ENCODE results near the gene CCN5.

CCN5 gene

DNA sequence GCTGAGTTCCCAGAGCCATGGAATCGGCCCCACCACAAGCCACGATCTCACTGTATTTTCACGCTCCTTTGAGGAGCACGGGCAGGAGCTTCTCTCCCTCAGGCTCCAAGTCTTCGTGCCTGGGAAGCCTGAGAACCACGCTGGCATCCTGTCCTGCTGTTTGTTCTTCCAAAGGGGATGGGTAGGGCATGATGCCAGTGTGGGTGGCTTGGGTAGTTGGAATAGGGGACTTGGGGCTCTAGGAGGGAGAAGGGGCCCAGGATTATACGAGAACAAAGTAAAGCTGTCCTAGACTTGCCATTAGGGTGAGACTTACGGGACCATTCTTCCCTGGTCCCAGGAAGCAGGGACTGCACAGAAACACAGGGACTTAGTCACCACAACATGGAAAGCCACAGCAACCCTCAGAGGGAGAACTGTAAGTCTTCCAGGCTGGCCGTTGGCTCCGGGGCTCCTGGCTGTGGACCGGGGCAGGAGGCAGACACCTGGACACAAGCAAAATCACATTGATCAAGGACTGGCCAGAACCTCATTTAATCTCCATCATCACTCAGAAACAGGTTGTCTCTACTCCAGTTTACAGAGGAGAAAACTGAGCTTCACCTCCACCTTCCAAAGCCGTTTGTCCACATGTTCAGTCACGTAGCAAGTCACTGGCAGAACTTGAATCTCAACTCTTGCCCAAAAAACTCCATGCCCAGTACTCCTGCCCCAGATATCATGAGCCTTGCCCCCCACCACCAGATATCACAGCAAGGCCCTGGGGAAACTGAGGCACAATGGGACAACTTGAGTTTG, 1.3 kb downstream of the CCN5 start:
- DNase-seq (ENCODE audit: low read depth in 2 of 2) = no peak

- no peak for DNase-seq (ENCODE audit: low read depth in 2 of 2)
These were observed 2.8 kb downstream of the CCN5 start for GRCh38 chr20:44717986-44718385.

DNA sequence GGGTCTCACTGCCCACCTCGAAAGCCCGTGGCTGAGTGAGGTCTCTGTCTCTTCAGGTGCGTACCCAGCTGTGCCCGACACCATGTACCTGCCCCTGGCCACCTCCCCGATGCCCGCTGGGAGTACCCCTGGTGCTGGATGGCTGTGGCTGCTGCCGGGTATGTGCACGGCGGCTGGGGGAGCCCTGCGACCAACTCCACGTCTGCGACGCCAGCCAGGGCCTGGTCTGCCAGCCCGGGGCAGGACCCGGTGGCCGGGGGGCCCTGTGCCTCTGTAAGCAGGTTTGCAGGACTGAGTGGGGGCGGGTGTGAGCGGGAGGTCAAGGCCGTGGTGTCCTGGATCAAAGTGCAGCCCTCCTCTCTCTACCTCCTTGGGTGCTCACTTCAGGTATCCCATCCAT, 4.7 kb downstream of the CCN5 start:
- DNase-seq (ENCODE audit: low read depth in 2 of 2) = no peak

- no peak for DNase-seq (ENCODE audit: low read depth in 2 of 2)
These were observed 5.4 kb downstream of the CCN5 start for GRCh38 chr20:44720621-44720996.

- DNase-seq (ENCODE audit: low read depth in 2 of 2) = no peak
These were observed 6.0 kb downstream of the CCN5 start for GRCh38 chr20:44720997-44721784.

DNA sequence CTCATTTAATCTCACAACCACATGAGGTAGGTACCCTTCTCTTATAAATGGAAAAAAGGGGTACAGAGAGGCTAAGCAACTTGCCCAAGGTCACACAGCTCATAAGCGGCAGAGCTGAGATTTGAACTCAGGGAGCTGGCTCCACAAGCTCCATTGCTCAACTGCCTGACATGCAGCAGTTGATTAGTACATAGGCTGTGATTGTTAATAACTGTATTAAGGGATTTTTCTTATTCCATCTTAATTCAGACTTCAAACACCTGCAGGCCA, 6.6 kb downstream of the CCN5 start:
- DNase-seq (ENCODE audit: low read depth in 2 of 2) = no peak

- DNase-seq (ENCODE audit: low read depth in 2 of 2) = no peak
These were observed 7.8 kb downstream of the CCN5 start for GRCh38 chr20:44722990-44723389.

- no peak for DNase-seq (ENCODE audit: low read depth in 2 of 2)
These were observed 8.2 kb downstream of the CCN5 start for GRCh38 chr20:44723391-44723790.

DNA sequence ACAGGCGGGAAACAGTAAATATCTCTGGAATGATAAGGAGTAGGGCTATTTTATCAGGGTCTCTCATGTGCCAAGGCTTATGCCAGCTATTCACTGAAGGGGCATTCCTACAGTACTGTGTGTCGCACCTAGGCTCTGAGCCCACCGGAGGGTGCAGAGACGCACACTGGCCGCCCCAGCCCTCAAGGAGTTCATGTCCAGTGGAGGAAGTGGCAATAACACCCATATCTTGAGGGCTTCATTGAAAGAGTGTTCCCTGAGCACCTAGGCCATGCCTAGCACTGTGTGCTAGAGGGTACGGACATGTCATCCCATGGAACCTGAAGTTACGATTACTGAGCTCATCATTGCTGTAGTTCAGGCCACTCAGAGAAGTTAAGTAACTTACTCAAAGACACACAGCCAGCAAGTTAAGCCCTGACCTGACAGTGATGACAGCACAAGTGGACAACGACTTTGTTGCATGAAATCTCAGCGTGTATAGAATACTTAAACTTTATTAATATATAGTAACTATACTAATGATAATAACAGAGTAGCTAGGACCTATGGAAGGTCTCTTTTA, 8.7 kb downstream of the CCN5 start:
- DNase-seq (ENCODE audit: low read depth in 2 of 2) = no peak

GRCh38 chr20:44724423-44725091, 9.4 kb downstream of the CCN5 start:
- no peak for DNase-seq (ENCODE audit: low read depth in 2 of 2)

- no peak for DNase-seq (ENCODE audit: low read depth in 2 of 2)
These were observed 10.7 kb downstream of the CCN5 start for GRCh38 chr20:44725837-44726236.

DNA sequence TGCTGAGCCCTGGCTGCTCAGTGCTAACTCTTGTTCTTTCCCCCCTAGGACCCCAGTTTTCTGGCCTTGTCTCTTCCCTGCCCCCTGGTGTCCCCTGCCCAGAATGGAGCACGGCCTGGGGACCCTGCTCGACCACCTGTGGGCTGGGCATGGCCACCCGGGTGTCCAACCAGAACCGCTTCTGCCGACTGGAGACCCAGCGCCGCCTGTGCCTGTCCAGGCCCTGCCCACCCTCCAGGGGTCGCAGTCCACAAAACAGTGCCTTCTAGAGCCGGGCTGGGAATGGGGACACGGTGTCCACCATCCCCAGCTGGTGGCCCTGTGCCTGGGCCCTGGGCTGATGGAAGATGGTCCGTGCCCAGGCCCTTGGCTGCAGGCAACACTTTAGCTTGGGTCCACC, 11.9 kb downstream of the CCN5 start:
- DNase-seq (ENCODE audit: low read depth in 2 of 2) = no peak

DNA sequence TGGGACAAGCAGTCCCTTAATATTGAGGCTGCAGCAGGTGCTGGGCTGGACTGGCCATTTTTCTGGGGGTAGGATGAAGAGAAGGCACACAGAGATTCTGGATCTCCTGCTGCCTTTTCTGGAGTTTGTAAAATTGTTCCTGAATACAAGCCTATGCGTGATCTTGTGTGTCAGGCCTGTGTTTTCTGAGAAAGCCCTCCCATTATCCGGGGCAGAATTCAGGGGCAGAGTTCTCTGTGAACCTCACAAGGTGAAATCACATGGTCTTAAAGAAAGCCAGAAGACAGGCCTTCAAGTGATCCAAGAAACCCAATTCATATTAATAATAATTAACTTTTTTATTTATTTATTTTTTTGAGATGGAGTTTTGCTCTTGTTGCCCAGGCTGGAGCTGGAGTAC, 12.5 kb downstream of the CCN5 start:
- DNase-seq (ENCODE audit: low read depth in 2 of 2) = no peak

- DNase-seq (ENCODE audit: low read depth in 2 of 2) = no peak
These were observed 13.8 kb downstream of the CCN5 start for GRCh38 chr20:44728801-44729443.

DNA sequence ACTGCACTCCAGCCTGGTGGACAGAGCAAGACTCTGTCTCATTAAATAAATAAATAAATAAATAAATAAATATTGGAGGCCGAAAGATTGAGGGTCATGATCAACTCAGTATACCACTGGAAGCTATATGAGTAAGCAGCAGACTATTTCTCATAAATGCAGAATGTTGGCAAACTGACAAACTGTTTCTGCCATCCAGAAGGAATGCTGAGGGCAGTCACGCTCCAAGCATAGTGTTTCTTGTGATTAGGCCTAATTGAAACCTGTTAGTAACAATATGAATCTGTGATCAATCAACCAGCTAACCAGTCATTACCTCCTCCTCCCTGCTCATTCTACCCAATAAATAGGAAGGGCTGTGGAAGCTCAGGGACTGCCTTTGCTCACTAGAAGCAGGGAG, 15.3 kb downstream of the CCN5 start:
- DNase-seq (ENCODE audit: low read depth in 2 of 2) = no peak

GRCh38 chr20:44731657-44732056, 16.5 kb downstream of the CCN5 start:
- DNase-seq (ENCODE audit: low read depth in 2 of 2) = no peak

DNA sequence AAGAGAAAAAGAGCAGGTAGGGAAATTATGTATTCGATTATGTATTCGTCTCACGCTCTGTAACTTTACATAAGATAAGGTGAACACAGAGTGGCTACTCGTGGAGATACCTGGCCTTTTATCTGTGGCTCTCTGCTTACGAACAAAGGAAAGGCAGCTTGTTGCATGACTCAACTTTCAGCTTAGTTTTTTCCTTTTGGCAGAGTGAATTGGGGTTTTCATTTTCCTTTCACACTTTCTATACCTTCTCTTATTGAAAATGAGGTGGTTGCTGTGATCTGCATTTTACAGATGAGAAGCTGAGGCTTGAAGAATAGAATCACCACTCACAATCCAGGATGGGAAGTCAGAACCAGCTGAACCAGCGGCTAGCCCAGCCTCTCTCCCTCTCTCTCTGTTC, 17.2 kb downstream of the CCN5 start:
- no peak for DNase-seq (ENCODE audit: low read depth in 2 of 2)

DNA sequence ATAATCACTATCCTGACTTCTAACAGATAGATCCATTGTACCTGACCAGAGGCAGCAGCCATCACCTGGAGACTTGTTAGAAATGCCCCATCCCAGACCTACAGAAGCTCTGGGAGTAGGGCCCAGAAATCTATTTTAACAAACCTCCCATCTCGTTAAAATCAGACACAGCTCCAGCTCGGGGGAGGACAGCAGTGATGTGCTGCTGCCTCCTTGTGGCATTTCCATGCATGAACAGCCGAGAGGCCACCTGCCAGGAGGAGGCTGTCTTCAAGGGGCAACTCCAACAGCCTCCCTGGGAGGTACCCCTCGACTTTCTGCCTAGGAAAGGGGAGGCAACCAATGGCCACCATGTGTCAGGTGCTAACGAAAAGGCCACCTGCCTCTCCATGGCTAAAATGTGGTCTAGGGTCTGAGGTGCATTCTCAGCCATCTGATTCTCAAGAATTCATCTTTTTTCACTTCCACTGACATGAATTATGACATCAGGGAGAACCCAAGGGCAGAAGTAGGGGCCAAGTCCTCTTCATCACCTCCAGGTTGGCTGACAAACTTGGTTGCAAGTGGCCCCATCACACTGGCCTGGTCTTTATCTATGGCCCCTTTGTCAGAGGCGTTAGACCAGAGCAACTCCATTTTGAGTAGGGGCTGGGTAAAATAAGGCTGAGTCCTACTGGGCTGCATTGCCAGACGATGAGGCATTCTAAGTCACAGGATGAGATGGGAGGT, 18.3 kb downstream of the CCN5 start:
- peak in 1 of 2 donors; percentile 51 for DNase-seq (ENCODE audit: low read depth in 2 of 2)

DNA sequence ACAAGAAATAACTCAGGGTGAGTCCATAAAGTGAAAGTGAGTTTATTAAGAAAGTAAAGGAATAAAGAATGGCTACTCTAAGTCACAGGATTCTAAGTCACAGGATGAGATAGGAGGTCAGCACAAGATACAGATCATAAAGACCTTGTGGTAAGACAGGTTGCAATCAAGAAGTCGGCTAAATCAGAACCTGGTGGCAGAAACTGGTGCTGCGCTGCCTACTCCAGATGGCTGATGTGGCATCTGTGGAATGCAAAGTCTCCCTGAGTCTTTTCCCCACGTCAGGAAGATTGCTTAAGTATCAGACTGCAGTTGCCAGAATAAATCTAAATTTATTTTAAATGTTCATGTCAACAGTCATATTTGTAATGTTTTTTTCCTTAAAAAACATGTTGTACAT, 19.8 kb downstream of the CCN5 start:
- DNase-seq (ENCODE audit: low read depth in 2 of 2) = no peak

- no peak for DNase-seq (ENCODE audit: low read depth in 2 of 2)
These were observed 20.6 kb downstream of the CCN5 start for GRCh38 chr20:44735816-44736169.

GRCh38 chr20:44736170-44737021, 21.2 kb downstream of the CCN5 start:
- DNase-seq (ENCODE audit: low read depth in 2 of 2) = peak in 1 of 2 donors; percentile 9
